Lower lobe of right lung (tissue), 2 donors: ENCODE measurements around the gene SNED1. TPM values are rescaled to one million over a fixed set of nuclear protein-coding genes. Genes with fewer than 3 reads are reported as not detected.

ENCODE experiments used
- ATAC-seq, 2 donors: fragments of 200-7000 bp; cut with Tn5 transposase; one replicate each; pipeline ENCODE4 v1.9.1; 2020 to 2022; ENCODE audit warnings: mild to moderate bottlenecking in 2 of 2, moderate library complexity in 2 of 2
- DNase-seq: peaks from one replicate; pipeline ENCODE4 v3.0.0-alpha.2; 2020
- H3K27ac ChIP-seq: fragments of 200-600 bp; one replicate; pipeline ENCODE4 v1.8.0; 2022
- H3K27me3 ChIP-seq: fragments of 200-600 bp; one replicate; pipeline ENCODE4 v1.8.0; 2022; ENCODE audit warnings: low read depth
- H3K36me3 ChIP-seq: fragments of 200-600 bp; one replicate; pipeline ENCODE4 v1.8.0; 2022; ENCODE audit warnings: mild to moderate bottlenecking
- H3K4me1 ChIP-seq: fragments of 200-600 bp; one replicate; pipeline ENCODE4 v1.8.0; 2022
- H3K4me3 ChIP-seq: fragments of 200-600 bp; one replicate; pipeline ENCODE4 v1.8.0; 2022; ENCODE audit warnings: mild to moderate bottlenecking
- H3K9me3 ChIP-seq: fragments of 200-600 bp; one replicate; pipeline ENCODE4 v1.8.0; 2022
- intact Hi-C: fragments of 100-400 bp; cut with DNase I; formaldehyde crosslinking; loops from one replicate; pipeline ENCODE4 v1.11.0; 2022
- total RNA-seq: library from RNA; stranded (reverse); fragmentation: NEBNext Ultra II Directional; extraction: Animal tissue kit (Norgen Biotek cat#: 25700); gene quantifications from one replicate; pipeline ENCODE4 v1.2.1, GENCODE V29; 2021
- TF ChIP-seq, protein P1 (sequence below): fragments of 200-600 bp; IDR thresholded peaks from one replicate; pipeline ENCODE4 v1.8.0; 2022; ENCODE audit warnings: antibody characterized with exemption, mild to moderate bottlenecking
- donor health status: DM: no; HTN: yes; CAD: no; lungs with severe emphysema.

SNED1 gene
- total RNA-seq, 1 donor from 2014 or later, result 36.2 TPM

DNA sequence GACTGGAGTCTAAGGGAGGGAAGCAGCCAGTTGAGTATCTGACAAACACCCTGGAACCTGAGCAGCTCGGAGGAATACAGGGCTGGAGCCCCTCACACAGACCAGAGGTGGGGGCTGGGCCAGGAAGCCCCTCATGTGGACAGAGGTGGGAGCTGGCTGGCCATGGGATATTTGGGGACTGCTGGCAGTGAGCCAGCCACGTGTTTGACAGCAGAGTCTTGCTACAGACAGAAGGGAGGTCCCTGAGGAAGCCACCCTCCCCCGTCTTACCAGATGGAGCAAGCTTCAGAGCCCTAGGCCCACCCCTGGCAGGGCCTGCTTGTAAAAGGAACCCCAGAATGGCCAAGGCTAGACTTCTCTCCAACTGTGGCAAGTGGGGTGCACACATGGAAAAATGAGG is 107.2 kb downstream of the SNED1 start:
- Histone ChIP-seq H3K36me3 (no peaks in the 10 kb centered on the region), H3K9me3 (no peaks in the 10 kb centered on the region), H3K4me3 (no peak overlapping the region), H3K27ac (no peak overlapping the region), H3K27me3 (no peaks in the 10 kb centered on the region), H3K4me1 (peaks cover 31% of the 10 kb centered on the region)
- intact Hi-C loops, result no loop called here
- TF ChIP-seq, protein P1, sequence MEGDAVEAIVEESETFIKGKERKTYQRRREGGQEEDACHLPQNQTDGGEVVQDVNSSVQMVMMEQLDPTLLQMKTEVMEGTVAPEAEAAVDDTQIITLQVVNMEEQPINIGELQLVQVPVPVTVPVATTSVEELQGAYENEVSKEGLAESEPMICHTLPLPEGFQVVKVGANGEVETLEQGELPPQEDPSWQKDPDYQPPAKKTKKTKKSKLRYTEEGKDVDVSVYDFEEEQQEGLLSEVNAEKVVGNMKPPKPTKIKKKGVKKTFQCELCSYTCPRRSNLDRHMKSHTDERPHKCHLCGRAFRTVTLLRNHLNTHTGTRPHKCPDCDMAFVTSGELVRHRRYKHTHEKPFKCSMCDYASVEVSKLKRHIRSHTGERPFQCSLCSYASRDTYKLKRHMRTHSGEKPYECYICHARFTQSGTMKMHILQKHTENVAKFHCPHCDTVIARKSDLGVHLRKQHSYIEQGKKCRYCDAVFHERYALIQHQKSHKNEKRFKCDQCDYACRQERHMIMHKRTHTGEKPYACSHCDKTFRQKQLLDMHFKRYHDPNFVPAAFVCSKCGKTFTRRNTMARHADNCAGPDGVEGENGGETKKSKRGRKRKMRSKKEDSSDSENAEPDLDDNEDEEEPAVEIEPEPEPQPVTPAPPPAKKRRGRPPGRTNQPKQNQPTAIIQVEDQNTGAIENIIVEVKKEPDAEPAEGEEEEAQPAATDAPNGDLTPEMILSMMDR, result no peak
- DNase-seq (no peak), ATAC-seq (no peak)

DNA sequence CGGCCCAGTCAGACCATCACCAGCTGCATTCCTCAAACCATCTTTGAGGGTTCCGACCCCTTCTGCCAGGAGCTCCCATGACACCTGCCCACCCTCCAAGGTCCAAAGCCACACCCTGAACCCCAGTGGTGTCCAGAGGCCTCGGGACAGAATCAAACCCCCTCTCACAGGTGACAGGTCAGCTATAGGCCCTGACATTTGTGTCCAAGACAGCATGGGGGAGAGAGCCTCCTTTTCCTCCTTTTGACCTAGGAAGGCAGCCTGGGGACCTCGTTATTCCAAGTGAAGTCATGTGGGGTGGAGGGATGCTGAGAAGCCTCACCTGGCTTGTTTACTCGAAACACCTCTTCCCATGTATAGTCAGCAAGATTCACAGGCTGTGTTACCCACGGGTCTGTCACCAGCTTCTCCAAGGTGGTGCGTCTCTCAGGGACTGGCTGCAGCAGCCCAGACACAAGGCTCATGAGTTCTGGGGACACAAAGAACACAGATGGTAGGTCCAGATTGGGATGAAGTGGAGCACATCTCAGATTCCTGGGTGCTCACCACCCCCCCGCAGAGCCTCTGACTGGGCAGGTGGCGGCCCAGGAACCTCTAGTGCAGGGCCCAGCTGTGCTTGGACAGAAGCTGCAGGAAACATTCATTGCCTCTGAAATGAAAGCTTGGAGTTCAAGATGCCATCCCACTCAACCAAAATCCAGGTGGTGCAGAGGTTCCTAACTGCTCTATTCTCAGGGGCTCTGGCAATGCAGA is 108.8 kb downstream of the SNED1 start:
- no peak overlapping the region for H3K4me3 ChIP-seq
- H3K27me3 ChIP-seq, result no peaks in the 10 kb centered on the region
- no peaks in the 10 kb centered on the region for H3K9me3 ChIP-seq
- TF ChIP-seq, protein P1, result no peak
- intact Hi-C loops, result no loop called here
- no peak overlapping the region for H3K27ac ChIP-seq
- H3K36me3 ChIP-seq, result no peaks in the 10 kb centered on the region
- H3K4me1 ChIP-seq, result peaks cover 21% of the 10 kb centered on the region
- DNase-seq (no peak), ATAC-seq (no peak)

DNA sequence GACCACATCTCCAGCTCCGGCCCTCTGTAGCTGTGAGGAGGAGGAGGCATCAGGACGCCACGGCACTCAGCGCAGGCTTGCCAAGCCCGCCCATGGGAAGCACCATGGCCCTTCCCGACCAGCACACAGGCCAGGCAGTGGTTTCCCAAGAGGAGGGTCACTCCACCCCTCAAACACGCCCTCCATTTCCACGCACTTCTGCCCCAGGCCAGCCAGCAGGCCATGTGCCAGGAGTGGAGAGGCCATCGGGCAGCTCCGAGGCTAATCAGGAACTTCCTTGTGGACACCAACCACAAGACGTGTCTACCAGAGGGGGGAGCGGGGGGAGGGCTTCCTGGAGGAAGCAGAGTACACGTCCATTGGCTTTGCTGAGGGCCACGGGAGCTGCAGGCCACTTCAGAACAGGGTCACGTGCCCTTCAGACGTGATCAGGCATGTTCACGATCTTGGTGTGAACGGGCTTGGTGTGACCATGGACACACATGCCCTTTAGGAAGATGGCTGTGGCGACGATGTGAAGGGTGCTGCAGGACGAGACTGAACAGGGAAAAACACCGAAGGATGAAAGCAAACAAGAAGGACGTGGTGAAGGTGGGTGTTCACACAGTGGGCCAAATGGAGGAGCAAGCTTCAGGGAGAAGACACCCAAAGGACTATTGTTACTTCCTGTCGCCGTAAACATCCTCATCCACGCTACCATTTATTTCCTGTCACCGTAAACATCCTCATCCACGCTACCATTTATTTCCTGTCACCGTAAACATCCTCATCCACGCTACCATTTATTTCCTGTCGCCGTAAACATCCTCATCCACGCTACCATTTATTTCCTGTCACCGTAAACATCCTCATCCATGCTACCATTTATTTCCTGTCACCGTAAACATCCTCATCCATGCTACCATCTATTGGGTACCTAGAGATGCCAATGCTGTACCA is 110.1 kb downstream of the SNED1 start:
- Histone ChIP-seq H3K4me1 (peaks cover 12% of the 10 kb centered on the region), H3K9me3 (no peaks in the 10 kb centered on the region), H3K4me3 (no peak overlapping the region), H3K36me3 (no peaks in the 10 kb centered on the region), H3K27ac (peak overlapping the region; percentile 58), H3K27me3 (no peaks in the 10 kb centered on the region)
- DNase-seq, result no peak
- intact Hi-C loops, result no loop called here
- TF ChIP-seq, protein P1, result no peak
- ATAC-seq, result peak in 1 of 2 donors; percentile 15

DNA sequence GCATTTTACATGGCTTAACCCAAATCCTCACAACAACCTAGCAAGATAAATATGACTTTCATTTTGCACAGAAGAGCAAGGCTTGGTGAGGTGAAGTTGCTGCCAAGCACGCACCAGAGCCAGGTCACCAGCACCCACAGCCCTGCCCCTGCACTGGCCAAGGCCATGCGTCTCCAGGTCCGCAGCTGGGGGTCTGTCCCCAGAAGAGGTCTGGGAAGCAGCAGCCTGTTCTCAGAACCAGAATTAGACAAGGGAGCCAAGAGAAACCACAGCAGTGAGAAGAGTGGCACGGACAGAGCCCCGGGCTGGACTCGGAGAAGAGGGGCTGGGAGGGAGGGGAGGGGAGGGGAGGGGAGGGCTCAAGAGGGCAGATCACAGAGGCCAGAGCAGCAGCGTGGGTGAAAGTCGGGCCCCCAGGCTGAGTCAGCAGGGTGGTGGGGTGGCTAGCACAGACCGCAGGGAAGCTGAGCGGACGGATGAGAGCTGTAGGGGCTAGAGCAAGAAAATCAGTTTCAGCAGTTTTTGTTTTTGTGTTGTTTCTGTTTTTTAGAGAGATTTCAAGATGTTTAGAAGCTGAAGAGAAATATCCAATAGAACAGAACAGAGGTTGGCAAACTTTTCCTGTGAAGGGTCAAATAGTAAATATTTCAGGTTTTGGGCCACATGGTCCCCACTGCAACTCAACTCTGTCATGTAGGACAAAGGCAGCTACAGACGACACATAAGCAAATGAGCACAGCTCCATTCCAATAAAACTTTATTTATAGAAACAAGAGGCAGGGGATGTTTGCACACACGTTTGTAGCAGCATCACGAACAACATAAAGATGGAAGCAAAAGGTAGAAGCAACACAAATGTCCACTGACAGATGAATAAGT is 111.0 kb downstream of the SNED1 start:
- no peak for DNase-seq
- Histone ChIP-seq H3K4me3 (no peak overlapping the region), H3K36me3 (no peaks in the 10 kb centered on the region), H3K27ac (peak overlapping the region; percentile 49), H3K27me3 (no peaks in the 10 kb centered on the region), H3K4me1 (peaks cover 11% of the 10 kb centered on the region), H3K9me3 (no peaks in the 10 kb centered on the region)
- no peak for ATAC-seq
- intact Hi-C loops, result no loop called here
- TF ChIP-seq, protein P1, result no peak

DNA sequence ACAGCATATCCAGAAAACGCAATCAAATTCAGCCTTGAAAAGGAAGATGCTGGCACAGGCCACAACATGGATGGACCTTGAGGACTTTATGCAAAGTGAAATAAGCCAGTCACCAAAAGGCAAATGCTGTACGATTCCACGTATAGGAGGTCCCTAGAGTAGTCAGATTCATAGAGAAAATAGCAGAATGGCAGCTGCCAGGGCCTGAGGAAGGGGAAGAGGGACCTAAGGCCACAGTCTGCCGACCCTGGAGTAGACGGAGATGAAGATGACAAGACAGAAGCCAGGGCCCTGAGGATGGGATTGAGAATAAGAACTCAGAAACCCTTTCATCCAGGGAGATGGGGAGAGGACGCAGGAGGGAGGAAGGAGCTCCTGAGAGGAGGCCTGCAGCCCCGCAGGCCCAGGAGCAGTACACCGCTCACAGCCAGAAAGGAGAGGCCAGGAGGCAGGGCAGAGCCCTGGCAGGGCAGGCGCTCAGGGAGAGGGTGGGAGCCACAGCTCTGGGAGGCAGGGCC is 111.7 kb downstream of the SNED1 start:
- intact Hi-C loops, result no loop called here
- DNase-seq, result no peak
- H3K27me3 ChIP-seq, result no peaks in the 10 kb centered on the region
- no peaks in the 10 kb centered on the region for H3K9me3 ChIP-seq
- TF ChIP-seq, protein P1, result no peak
- H3K4me3 ChIP-seq, result no peak overlapping the region
- peaks cover 4% of the 10 kb centered on the region for H3K36me3 ChIP-seq
- peak overlapping the region; percentile 53 for H3K27ac ChIP-seq
- peaks cover 11% of the 10 kb centered on the region for H3K4me1 ChIP-seq
- peak in 1 of 2 donors; percentile 4 for ATAC-seq
